Type B pancreatic cell (in vitro differentiated cells): Measurements from ENCODE around the gene SGMS1. TPM values are rescaled to one million over a fixed set of nuclear protein-coding genes. Genes with fewer than 3 reads are reported as not detected.

Experiments
- DNase-seq: peaks from one replicate; pipeline ENCODE4 v3.0.0; 2021; ENCODE audit warnings: mixed read lengths; ENCODE audit not compliant: unreplicated experiment; ENCODE audit errors: extremely low spot score
- H3K27ac Mint-ChIP-seq: 2 replicates; pipeline ENCODE4 v1.8.0; 2021; ENCODE audit warnings: mild to moderate bottlenecking, mixed read lengths
- H3K27me3 Mint-ChIP-seq: 2 replicates; pipeline ENCODE4 v1.8.0; 2021; ENCODE audit warnings: mixed read lengths
- H3K36me3 Mint-ChIP-seq: 2 replicates; pipeline ENCODE4 v1.8.0; 2021; ENCODE audit warnings: mixed read lengths
- H3K4me1 Mint-ChIP-seq: one replicate; pipeline ENCODE4 v1.8.0; 2021; ENCODE audit warnings: mixed read lengths; ENCODE audit not compliant: unreplicated experiment
- H3K4me3 Mint-ChIP-seq: 2 replicates; pipeline ENCODE4 v1.8.0; 2021; ENCODE audit warnings: mild to moderate bottlenecking, mixed read lengths
- H3K9me3 Mint-ChIP-seq: 2 replicates; pipeline ENCODE4 v1.8.0; 2021; ENCODE audit warnings: mixed read lengths
- CTCF ChIP-seq: fragments of 200-600 bp; sonication (generic); conservative IDR thresholded peaks from 2 replicates; pipeline ENCODE4 v1.5.0; 2021; ENCODE audit warnings: antibody characterized with exemption, mild to moderate bottlenecking
- total RNA-seq: library from RNA; stranded (reverse); gene quantifications from 2 replicates; pipeline ENCODE4 v1.2.1, GENCODE V29; 2021; ENCODE audit warnings: low replicate concordance

Gene SGMS1
- total RNA-seq, 1 donor from 2014 or later = 15.1 TPM

DNA sequence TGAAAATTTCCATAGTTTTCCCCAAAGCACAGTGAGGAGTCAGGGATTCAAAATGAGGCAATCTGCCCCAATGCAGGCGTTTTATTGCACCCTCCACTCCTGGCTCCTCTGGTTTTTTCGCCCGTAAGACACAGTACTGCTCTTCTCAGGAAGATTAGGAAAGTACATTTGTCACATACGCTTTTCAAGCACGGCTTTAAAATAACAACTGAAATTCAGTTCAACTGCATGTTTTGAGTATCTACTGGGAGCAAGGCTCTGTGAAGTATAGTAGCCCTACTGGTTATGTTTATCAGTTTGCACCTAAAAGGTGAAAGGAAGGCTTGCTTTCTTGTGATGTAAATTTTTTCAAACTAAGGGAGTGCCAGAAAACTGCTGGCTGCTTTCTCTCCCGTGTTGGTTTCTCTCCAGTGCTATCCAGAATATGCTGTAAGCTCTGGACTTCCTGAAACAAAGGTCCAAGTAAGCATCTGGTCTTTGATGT lies 1.9 kb upstream of the SGMS1 start:
- no peak for DNase-seq
- H3K4me3 Mint-ChIP-seq = peak overlapping the region; percentile 96
- H3K27me3 Mint-ChIP-seq = no peaks in the 10 kb centered on the region
- no peaks in the 10 kb centered on the region for H3K9me3 Mint-ChIP-seq
- TF ChIP-seq CTCF = no peak
- peak overlapping the region; percentile 98 for H3K27ac Mint-ChIP-seq
- H3K4me1 Mint-ChIP-seq = peaks cover 16% of the 10 kb centered on the region
- peaks cover 4% of the 10 kb centered on the region for H3K36me3 Mint-ChIP-seq

GRCh38 chr10:50624866-50625501 lies 1.2 kb upstream of the SGMS1 start:
- Mint-ChIP-seq H3K9me3 (no peaks in the 10 kb centered on the region), H3K4me3 (peak overlapping the region; percentile 96), H3K27ac (peak overlapping the region; percentile 98), H3K27me3 (no peaks in the 10 kb centered on the region), H3K4me1 (peaks cover 16% of the 10 kb centered on the region), H3K36me3 (peaks cover 2% of the 10 kb centered on the region)
- peak; percentile 69 for TF ChIP-seq CTCF
- no peak for DNase-seq

GRCh38 chr10:50624413-50624865 lies 683 bp upstream of the SGMS1 start:
- no peaks in the 10 kb centered on the region for H3K27me3 Mint-ChIP-seq
- H3K4me3 Mint-ChIP-seq = peak overlapping the region; percentile 94
- peaks cover 16% of the 10 kb centered on the region for H3K4me1 Mint-ChIP-seq
- H3K9me3 Mint-ChIP-seq = no peaks in the 10 kb centered on the region
- no peaks in the 10 kb centered on the region for H3K36me3 Mint-ChIP-seq
- TF ChIP-seq CTCF = no peak
- peak overlapping the region; percentile 98 for H3K27ac Mint-ChIP-seq
- DNase-seq = peak; percentile 97

DNA sequence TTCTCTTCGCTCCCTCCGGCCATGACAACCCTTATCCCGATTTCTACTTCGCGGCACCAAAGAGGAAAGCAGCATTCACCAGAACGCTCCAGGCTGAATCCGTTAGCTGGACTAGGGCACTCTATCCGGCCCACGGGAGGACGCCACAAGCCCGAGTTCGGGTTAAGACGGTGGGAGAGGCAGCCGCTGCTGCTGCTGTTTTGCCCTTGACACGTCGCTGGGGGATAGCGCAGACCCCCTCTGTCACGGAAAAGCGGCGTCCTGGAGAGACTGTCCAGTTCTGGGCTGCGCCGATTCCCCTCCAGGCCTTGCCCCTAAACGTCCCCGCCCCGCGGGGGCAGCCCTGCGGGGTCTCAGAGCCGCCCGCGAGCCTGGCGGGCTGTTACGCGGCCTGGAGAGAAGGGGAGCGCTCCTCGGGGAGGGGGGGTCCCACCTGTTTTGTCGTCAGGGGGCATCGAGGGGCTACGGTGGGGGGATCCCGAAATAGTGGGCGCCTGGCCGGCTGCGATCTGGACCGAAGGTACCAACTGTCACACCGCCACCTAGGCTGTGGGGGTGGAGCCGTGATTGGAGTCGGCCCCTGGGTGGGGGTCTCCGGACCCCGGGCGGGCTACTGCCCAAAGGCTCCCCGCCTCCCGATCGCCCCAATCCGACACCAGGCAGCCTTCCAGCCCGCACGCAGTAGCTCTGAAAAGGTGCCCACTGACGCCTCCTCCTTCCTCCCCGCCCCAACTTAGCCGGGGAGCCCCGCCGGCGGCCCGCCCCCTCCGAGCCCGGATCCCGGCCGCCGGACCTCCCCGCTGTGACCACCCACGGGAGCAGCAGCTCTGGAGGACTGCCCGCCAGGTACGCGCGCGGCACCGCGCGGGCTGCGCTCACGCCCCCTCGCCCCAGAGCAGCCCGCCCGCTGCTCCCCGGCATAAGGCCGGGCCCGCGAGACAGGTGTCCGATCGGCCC lies 772 bp downstream of the SGMS1 start:
- Mint-ChIP-seq H3K4me1 (peaks cover 16% of the 10 kb centered on the region), H3K4me3 (peak overlapping the region; percentile 94), H3K36me3 (no peaks in the 10 kb centered on the region), H3K27me3 (no peaks in the 10 kb centered on the region), H3K9me3 (no peaks in the 10 kb centered on the region), H3K27ac (peak overlapping the region; percentile 96)
- no peak for DNase-seq
- TF ChIP-seq CTCF = no peak

DNA sequence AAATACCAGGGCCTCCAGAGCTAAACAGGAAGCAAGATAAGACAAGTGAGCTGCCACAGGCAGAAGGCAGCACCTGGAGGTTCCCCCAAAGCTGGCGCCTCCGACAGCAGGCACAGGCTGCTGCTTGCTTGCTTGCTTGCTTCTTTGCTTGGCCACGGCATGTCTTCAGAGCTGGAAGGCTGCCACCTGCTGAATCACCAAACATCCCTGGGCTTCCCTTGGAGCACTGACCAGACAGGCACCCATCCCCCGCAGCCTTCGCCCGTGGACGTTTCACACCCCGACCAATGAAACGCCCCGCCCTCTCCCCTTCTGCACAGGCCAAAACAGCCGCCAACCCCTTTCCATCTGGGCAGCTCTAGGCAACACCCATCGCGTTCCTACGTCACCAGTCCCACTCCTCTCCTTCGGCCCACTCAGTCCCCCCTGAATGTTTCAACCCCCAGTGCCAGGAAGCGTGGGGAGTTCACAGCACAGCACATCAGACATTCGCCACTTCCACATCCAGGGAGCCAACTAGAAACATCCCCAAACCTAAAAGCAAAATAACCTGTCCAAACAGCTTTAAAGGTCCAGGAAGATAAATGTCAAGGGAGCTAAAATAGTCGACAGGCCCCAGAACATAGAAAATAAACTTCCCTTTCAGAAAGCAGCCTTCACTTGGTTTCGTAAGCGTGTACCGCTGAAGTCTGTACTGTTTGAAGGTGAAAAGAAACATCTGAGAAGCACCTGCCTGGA lies 1.6 kb downstream of the SGMS1 start:
- Mint-ChIP-seq H3K27ac (peak overlapping the region; percentile 96), H3K9me3 (no peaks in the 10 kb centered on the region), H3K36me3 (no peaks in the 10 kb centered on the region), H3K4me1 (peaks cover 16% of the 10 kb centered on the region), H3K4me3 (peak overlapping the region; percentile 93), H3K27me3 (no peaks in the 10 kb centered on the region)
- no peak for DNase-seq
- TF ChIP-seq CTCF = no peak
